ENCODE data around the gene POLN.

Gene POLN

DNA sequence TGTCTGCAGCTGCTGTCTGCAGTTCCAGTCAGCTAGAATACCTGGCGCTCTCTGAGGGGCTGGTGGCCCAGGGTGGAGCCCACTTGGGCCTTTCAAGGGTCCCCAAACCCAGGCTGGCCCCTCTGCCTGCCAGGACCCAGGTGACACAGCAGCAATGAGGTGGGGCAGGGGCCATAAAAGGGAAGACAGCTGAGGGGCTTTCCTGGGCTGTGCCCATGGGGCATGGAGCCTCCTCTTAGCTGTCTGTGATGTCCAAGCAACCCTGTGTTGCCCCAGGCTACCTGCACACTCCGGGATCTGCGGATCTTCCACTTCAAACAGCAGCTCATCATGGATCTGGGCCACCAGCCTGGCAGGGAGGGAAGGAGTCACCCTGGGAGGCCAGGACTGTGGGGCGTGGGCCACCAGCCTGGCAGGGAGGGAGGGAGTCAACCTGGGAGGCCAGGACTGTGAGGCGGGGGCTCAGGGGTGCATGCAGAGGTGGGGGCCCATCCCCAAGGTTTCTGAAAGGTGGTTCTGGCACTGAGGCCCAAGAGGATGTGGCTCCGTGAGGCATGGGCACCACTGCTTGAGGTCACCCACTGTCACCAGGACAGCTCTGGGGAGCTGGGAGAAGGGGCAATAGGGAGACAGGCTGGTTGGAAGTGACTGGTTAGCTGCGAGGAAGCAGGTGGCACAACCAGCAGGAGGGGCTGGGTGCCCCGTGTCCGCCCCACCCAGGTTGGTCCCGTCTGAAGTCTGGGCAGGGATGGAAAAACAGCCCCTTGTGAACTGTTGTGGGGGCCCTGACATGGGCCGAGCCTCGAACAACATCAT, 166.5 kb downstream of the POLN start:
- H3K4me3 ChIP-seq (replicated peaks in 1 of 2; ENCODE audit: low read depth in 2 of 2, low read length in 2 of 2), result no peak overlapping the region
- TF ChIP-seq, protein P1, sequence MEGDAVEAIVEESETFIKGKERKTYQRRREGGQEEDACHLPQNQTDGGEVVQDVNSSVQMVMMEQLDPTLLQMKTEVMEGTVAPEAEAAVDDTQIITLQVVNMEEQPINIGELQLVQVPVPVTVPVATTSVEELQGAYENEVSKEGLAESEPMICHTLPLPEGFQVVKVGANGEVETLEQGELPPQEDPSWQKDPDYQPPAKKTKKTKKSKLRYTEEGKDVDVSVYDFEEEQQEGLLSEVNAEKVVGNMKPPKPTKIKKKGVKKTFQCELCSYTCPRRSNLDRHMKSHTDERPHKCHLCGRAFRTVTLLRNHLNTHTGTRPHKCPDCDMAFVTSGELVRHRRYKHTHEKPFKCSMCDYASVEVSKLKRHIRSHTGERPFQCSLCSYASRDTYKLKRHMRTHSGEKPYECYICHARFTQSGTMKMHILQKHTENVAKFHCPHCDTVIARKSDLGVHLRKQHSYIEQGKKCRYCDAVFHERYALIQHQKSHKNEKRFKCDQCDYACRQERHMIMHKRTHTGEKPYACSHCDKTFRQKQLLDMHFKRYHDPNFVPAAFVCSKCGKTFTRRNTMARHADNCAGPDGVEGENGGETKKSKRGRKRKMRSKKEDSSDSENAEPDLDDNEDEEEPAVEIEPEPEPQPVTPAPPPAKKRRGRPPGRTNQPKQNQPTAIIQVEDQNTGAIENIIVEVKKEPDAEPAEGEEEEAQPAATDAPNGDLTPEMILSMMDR (IDR thresholded peaks at IDR 0.05; ENCODE audit: low read depth, low read length), result no peak
- DNase-seq (ENCODE audit: low read depth in 2 of 2), result no peak

DNA sequence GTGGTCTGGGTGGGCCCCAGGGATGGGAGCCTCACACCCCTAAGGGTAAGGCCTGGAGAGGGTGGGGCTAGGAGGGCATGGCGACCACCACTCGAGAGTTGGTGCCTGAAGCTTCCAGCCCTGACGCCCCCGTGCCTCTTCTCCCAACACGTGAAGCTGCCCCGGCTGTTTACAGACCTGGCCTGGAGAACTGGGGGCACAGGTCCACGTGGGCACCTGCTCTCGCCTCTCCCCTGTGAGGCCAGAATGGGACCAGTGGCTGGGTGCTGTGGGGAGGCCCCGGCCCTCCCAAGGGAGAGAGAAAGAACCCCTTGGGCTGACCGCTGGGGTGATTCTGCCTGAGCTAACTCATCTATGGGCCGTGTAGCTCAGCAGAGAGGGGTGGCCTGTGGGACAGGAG, 167.3 kb downstream of the POLN start:
- TF ChIP-seq, protein P1 (IDR thresholded peaks at IDR 0.05; ENCODE audit: low read depth, low read length), result no peak
- DNase-seq (ENCODE audit: low read depth in 2 of 2), result no peak
- no peak overlapping the region for H3K4me3 ChIP-seq (replicated peaks in 1 of 2; ENCODE audit: low read depth in 2 of 2, low read length in 2 of 2)

DNA sequence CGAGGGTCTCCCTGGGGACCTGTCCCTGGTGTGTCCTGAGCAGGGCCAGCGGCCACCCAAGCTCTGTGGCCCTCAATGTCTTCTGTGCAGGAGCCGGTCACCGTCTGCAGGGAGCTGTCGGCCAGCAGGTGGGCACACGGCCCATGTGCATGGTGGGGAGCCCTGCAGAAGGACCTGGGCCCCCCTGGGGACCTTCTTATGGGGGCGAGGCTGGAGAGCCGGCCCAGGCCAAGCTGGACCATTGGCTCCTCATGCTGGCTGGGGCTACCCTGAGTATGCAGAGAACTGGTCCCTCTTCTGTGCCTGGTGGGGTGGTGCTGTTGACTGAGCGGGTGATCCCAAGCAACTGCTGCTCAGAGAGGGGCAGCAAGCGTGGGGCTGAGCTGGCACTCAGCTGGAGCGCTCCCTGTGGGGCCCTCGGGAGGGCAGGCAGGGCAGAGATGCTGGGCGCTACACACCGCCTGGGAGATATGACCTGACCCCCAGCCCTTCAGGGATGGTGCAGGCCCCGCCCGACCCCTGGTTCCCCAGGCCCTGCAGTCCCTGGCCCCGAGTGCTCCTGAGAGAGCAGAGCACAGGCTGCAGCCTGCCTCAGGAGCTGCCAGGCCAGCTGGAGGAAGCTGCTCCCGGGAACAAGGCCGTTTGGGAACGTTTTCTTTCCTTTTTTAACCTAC, 168.0 kb downstream of the POLN start:
- no peak overlapping the region for H3K4me3 ChIP-seq (replicated peaks in 1 of 2; ENCODE audit: low read depth in 2 of 2, low read length in 2 of 2)
- TF ChIP-seq, protein P1 (IDR thresholded peaks at IDR 0.05; ENCODE audit: low read depth, low read length), result no peak
- DNase-seq (ENCODE audit: low read depth in 2 of 2), result no peak

DNA sequence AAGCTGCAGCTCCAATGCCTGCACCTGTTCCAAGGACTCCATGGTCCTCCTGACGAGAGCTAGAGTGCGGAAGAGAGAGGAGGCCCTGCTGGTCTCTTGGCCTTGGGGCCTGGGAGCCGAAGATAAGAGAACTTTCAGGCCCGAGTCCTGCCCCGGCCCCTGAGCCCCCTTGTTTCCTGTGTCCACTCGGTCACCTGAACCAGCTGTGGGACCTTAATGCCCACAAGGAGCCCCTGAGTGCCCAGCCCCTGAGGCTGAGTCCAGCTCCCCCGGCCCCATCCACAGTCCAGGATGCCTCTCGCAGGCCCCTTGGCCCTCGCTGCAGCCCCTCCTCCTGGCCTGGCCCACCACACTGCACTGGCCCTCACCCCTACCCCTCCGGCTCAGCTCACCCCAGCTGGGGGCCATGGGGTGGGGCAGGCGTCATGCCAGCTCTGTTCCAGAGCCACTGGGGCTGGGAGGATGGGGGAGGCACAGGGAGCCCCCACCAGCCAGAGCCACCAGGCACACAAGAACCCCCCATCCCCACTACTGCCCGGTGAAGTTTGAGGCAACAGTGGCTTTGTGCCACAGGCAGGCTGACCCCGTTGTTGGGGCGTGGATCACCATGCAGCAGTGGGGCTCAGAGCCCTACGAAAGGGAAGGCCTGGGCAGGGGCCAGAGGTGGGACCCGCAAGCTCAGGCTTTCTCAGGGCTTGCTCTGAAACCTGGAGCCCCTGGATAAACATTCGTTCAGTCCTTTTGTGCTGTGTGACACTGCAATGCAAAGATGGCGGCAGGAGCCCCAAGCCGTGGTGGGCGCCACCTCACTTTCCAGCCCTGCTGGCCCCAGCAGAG, 168.7 kb downstream of the POLN start:
- no peak overlapping the region for H3K4me3 ChIP-seq (replicated peaks in 1 of 2; ENCODE audit: low read depth in 2 of 2, low read length in 2 of 2)
- no peak for DNase-seq (ENCODE audit: low read depth in 2 of 2)
- TF ChIP-seq, protein P1 (IDR thresholded peaks at IDR 0.05; ENCODE audit: low read depth, low read length), result no peak

DNA sequence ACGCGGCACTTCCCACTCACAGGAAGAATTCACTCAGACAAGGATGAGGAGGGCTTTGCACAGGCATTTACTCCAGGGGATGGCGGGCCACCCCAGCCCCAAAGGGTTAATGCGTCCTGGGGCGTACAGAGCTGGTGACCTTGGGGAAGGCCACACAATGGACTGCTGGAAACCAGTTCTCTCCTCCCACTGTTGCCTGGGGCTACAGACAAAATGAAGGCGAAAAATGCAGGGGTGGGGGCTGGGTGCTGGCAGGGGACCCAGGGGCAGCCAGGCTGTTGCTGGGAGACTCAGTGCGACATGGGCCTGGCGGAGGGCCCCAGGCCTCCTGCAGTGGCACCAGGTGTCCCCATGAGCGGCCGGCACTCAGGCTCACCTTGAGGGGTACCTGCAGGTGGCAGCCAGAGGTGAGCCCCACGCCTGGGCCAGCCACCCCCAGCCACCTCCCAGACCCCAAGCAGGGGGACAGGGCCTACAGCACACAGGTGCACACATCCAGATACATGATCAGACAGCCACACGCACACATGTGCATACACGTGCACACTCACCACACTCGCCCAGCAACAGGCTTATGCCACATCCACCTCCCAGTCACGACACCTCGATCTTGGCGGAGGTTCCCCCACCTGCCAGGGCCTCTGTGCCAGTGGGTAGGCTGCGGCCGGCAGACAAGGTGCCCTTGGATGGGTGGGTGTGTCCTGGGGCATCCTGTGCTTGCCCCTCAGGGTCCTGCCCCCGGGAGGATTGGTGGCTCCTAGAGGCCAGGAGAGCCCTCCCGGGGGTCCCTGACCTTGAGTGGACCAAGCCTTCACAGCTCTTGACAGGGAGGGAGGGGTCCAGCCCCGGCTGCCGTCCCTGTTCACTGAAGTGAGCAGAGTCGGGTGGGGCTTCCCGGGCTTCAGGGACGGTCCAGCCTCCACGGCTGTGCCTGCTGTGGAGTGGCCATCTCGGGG, 169.7 kb downstream of the POLN start:
- DNase-seq (ENCODE audit: low read depth in 2 of 2), result no peak
- TF ChIP-seq, protein P1 (IDR thresholded peaks at IDR 0.05; ENCODE audit: low read depth, low read length), result no peak
- no peak overlapping the region for H3K4me3 ChIP-seq (replicated peaks in 1 of 2; ENCODE audit: low read depth in 2 of 2, low read length in 2 of 2)

Data from cardiac fibroblast (primary cell).